AG08396 (cell line): ENCODE measurements around the gene RNF13.
A peak's percentile ranks its signal among the peaks of the same experiment; 100 is the strongest.

ENCODE experiments used
- DNase-seq: peaks from one replicate; pipeline ENCODE4 v3.0.0; 2012; ENCODE audit warnings: low spot score, mixed read lengths

The RNF13 gene, protein sequence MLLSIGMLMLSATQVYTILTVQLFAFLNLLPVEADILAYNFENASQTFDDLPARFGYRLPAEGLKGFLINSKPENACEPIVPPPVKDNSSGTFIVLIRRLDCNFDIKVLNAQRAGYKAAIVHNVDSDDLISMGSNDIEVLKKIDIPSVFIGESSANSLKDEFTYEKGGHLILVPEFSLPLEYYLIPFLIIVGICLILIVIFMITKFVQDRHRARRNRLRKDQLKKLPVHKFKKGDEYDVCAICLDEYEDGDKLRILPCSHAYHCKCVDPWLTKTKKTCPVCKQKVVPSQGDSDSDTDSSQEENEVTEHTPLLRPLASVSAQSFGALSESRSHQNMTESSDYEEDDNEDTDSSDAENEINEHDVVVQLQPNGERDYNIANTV

DNA sequence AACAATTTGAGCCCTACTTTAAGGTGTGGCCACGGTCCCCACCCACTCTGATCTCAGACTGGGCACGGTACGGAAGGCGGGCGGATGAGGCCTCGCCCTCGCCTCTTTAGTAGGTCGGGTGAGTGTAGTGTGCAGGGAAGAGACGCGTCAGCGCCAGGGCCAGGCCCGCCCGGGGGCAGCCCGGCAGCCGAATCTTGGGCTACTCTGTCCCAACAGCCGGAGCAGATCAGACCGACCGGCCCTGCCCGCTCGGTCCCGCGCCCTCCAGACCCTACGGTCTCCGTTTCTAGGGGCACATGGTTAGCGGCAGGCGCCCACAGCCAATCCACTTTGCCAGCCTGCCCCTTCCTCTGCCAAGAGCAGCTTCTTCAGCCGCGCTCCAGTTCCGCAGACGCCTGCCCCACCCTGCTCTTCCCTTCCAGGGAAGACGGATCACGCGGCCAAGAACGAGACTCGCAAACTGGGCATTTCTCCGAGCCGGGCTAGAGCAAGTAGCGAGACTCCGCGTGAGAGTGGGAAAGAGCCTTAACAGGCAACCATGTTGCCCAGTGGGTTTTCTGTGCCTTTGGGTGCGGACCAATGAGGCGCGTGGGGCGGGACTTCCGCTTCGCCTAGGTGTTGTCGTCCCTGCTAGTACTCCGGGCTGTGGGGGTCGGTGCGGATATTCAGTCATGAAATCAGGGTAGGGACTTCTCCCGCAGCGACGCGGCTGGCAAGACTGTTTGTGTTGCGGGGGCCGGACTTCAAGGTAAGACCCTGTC lies at the start of gene RNF13:
Gene RNF13, plus strand, starts transcription at position 610 of the 761 bp plus-strand sequence. CDS start 32,812 bp downstream, outside the sequence.
- DNase-seq = peak; percentile 92

DNA sequence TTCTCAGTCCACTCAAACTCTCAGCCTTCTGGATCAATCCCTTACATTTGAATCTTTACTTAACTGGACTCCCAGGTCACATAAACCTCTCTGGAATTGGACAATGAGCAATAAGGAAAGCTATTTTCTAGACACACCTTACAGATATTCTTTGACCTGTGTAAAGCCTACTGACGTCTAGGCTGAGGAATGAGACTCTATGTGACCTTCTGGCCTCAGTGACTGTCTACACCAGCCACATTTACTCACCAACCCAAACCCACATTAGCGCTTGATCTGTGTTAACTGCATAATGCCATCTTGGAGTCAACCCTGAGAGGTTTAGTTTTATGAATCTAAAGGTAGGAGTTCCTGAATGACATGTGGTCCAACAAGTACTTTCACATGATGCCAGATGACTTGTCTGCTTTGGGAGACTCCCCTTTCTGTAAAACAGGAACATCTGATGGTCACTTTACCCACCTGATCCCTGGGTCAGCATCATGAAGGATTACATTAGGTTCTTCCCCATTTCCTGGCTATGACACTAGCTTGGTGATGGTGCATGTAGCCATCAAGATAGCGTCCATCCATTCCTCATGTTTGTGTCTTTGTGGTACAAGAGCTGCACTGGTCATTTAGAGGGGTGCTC lies 49.3 kb upstream of the RNF13 start:
- no peak for DNase-seq

DNA sequence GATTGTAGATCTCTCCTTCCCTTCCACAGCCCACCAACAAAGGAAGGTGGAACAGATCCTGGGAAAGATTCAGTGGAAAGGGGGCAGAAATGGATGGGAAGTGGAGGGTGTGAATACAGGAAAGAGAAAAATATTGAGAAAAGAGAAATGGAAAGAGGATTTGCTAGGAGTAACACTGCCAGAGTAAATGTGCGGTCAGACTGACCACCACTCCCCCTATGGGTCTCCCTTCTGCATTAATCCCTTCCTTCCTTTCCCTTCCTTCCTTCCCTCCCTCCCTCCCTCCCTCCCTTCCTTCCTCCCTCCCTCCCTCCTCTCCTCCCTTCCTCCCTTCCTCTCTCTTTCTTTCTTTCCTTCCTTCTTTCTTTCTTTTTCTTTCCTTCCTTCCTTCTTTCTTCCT lies 48.7 kb upstream of the RNF13 start:
- no peak for DNase-seq

DNA sequence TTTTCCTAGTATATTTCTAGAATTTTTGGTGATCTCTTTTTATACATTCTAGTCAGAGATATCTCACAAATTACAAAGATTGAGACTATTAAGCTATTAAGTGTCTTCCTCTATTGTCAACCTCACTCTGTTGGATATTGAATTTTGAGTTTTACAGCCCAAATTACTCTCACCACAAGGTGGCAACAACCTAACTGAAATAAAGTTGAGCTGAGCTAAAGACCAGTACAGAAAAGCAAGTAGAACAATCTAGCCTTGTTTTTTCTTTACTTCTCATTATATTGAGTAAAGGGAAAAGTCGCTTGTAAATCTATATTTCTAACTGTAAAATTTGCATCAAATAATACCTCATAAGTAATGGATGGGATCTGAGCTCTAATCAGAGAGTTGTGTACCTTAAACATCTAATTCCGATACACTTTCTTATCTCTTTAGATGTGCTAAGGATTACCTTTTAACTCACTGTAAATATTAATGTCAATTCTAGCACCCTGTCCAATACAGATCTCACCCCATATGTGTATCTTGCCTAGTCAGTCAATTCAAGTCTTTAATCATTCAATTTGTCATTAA lies 47.2 kb upstream of the RNF13 start:
- DNase-seq = peak; percentile 37

DNA sequence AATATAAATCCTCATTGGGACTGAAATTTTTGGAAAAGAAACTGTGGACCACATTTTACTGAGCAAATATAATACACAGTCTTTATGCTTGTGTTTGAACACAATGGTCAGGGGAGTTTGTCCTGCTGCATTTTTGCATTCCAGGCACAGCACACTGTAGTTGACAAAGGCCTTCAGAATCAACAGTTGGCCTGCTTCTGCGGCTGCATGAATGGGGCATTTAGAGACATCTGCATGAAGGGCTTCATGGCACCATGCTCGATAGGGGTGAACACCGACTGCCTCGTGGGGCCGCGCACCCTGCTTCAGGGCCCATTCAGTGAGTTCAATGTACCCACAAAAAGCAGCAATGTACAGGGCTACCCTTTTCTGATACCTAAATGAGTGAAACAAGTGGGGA lies 45.3 kb upstream of the RNF13 start:
- no peak for DNase-seq

DNA sequence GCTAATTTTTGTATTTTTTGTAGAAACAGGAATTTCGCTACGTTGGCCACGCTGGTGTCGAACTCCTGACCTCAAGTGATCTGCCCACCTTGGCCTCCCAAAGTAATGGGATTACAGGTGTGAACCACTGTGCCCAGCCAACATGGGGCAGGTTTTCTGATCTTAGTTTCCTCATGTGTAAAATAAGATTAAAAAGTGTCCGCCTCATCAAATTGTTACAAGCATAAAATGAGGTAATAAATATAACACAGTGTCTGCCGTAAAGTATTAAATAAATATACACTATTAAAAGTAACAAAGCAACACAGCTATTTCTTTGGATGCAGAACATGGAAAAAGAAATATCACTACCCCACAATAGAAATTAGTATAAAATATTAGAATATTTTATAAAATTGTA lies 44.3 kb upstream of the RNF13 start:
- DNase-seq = no peak

DNA sequence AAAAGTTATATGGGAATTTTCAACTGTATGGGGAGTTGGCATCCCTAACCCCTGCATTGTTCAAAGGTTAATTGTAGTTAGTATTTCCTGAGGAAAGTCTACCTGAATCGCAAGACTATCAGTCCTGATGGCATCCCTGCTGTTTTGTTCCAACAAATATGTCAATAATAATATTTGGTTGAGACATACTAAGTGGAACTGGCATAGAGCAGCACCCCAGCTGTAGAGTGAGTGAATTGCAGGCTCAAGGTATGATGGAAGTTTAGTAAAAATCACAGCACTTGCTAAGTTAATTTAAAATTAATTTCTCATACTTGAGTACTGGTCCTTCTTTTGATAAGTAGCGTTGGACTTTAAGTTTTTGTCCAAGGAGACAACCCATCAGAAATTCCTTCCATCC lies 42.8 kb upstream of the RNF13 start:
- no peak for DNase-seq

DNA sequence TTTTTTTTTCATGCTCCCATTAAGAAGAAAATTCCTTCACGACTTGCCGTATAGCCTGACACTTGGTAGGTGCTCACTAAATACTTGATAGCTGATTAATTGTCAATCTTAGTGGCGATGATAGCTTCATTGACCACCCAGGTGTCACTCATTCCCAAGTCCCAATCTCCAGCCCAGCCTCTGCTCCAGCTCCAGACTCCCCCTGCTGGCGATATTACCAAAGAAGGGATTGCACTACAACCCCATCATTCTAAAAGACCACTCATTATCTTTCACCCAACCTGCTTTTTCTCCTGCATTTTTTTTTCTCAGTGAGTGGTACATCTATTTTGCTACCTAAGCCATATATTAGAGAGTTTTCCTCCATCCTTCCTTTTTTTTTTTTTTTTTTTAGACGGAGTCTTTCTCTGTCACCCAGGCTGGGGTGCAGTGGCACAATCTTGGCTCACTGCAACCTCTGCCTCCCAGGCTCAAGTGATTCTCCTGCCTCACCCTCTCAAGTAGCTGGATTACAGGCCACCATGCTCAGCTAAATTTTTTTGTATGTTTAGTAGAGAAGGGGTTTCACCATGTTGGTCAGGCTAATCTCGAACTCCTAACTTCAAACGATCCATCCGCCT lies 41.3 kb upstream of the RNF13 start:
- peak; percentile 43 for DNase-seq

DNA sequence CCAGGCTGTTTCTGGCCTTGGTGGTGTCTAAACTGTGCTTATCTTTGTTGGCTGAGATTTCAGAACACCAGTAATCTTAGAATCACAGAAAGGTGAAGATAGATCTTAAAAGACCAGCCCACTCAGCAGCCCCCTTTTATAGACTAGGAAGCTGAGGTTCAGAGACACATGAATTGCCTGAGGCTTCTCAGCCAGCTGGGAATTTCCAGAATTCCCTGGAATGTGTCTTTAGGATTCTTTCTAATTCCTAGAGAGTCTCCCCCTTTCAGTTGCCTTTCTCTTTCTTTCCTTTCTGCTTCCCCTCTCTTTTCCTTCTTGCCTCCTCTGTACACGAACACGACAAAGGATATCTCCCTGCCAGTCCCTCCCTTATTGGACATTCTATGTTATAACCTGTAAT lies 40.2 kb upstream of the RNF13 start:
- no peak for DNase-seq

DNA sequence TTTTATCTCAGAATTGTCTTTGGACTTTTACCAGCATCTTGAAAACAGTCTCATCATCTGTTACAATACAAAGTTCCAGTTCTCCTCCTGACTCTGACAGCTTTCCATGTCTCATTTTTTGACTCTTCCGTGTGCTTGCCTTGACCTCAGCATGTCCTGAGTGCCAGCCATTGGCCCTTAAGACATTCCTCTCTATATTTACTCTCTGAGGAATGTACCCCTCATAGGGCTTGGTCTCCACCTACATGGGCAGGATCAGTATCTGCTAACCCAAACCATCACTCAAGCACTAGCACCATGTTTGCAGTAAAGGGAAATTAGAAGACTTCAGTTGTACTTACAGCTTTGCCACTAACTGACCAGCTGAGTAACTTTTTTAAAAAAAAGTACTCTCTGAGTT lies 36.8 kb upstream of the RNF13 start:
- DNase-seq = no peak

DNA sequence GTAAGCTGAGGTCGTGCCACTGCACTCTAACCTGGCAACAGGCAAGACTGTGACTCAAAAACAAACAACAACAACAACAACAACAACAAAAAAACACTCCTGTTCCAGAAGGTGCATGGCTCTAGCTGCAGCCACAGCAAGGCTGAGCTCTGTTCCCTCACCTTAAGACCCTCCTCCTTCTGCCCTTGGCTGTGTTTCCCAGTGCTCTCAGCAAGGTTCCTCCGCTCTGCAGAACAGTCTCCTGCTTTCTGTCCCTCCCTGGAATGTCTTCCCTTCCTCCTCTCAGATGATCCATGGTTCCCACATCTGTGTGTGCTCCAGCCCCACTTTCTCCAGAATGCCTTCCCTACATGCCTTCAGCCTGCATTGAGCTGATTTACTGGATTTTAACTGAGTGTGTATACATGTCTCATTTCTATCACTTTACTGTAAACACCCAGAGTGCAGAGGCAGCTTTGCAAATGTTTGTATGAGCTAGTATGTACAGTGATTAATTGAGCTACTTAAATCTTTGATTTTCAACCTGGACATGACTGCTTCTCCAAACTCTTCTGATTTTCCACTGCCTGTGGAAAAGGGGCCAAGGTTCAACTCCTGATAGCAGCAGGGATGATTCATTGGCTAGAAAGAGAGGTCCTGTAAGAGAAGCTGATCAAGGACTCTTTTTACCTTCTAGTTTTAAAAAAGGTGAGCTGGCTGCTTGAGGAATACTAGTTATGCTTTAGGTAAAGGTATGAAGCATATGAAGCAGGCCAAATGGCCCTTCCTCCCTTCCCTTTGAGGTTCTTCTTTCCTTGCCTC lies 35.4 kb upstream of the RNF13 start:
- DNase-seq = no peak

DNA sequence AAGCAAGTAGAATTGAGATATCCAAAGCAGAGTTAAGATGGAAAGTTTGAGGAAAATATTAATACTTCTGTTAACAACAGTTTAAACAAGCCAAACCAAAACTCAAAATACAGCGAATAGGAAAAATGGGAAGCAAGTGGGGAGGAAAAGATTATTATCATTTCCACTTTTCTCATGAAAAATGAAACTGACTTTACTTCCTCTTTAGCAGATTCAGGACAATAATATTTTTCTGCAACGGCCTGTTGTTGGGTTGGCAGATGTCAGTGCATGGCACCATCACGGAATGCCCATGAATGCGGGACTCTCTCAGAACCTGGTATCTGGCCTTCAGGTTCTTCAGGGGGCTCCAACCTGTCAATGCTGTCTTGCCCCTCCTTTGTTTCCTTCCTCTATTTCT lies 31.8 kb upstream of the RNF13 start:
- no peak for DNase-seq

DNA sequence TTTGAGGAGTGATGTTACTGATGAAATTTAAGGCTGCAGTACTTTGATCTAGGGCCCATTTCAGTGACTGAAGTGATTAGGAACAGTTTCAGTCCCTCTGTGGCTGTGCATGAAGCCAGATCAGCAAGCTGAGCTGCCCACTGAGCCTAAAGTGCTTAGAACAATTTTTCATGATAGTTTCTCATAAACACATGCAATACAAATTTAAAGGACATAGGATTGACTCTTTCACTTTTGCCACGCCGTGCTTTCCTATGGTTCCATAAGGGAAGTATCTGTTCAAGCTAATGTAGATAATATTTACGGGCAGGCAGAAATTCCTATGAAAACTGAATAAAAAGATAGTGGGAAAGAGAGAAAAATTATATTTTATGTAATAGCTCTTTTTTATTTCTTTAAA lies 31.3 kb upstream of the RNF13 start:
- no peak for DNase-seq

DNA sequence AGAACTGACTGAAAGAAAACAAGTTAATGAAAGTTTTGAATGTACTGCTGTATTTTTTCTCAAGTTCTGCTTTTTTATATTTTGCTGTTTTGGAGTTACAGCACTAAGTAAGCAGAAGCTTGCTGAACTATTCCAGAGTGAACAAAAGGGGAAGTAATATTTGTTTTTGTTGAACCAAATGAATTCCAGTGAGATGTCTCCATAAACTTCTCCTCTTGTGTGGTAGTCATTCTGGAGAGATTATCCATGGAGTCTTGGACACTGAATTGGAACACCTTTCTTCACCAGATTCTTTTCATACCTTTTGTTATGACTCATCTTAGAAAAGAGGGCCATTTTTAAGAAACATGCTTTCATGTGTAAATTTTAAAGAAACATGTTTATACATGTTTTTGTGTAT lies 29.4 kb upstream of the RNF13 start:
- peak; percentile 54 for DNase-seq

DNA sequence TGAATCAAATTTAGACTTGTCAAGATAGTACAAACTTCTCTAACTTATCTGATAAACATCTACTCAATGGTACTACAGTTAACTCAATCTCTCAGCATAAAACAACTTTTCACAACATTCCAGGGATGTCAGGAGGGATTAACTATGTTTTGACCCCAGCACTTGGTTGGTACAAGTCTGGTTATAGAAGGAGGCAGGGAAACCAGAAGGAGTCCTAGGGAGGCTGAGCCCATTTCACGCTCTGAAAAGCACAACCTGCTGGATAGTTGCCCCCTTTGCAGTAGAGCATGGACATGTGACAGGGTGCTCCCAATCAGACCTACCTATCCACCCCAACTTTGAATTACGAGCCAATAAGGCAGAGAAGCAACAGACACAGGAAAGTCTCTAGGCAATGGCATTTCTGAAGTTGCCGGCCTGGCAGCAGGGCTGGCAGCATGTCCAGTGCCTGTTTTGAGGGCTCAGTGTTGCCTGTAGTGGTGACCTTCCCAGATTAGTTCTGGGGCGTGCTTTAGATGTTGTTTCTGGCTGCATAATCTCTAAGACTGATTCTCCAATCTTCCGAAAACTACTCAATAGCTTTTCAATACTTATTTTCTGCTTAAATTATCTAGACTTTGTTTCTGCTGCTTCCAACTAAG lies 28.8 kb upstream of the RNF13 start:
- peak; percentile 31 for DNase-seq

DNA sequence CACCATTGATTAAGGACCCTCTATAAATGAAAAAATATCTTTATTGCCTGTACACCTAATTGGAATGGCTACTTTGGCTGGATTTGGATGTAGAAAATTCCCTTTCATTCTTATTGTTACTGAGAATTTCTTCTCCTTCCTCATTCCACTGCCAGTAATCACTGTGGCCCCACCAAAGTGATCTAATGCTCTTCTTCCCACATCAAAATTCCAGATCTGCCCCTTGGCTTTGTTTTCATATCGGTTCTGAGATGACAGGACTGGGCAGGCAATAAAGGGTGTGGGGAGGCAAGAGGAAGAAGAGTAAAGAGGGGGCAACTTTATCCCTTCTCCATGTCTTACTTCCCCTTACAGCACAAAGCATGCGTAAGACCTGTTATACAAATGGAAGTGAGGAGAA lies 22.7 kb upstream of the RNF13 start:
- peak; percentile 19 for DNase-seq

DNA sequence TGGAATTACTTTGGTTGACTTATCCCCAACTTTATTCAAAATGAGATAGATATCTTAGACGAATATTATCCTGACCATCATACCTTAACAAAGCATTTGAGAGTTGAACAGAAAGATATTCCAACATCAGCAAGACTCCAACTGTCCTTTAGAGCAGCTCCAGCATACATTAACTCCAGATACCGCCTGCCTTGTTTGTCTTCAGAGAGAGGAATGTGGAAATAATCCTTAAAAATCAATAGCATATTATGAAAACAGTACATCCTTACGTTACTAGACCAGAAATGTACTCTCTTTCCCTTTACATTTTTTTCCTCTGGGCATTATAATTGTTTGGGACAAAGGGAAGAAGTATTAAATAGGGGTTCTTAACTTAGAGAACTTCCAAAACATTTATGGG lies 22.3 kb upstream of the RNF13 start:
- DNase-seq = no peak

DNA sequence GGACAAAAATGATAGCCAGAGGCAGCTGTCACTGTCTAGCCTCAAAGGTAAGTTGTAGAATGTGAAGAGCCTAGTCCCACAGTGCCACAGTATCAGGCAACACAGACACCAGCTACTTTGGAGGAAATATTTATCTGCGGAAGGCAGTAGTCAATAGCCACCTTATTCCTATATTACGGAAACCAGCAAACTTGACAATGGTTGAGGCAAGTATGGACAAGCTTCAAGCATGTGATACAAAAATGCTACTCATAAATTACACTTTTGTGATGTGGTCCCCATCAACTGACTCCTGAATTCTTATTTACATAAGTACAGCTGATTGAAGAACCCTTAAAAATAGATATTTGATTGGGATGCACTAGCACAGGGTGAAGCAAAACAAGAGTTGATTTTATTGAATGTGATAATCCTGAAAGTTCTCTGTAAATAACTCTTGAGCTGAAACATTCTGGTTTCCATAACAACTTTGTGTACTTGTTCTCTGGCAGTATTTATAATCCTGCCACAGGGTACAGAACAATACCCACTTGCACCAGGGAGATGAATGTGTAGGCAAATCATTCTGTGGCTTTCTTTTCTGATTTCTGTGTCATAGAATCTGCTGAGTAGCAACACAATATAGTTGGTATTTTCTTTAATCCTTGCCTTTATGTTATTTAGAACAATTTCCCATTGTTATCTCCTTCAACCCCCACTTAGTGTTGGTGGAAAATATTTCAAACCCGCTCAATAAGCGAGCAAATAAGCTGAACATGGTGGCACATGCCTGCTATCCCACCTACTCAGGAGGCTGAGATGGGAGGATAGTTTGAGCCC lies 20.4 kb upstream of the RNF13 start, which contains the start of gene ANKUB1:
Gene ANKUB1, minus strand, starts transcription at position 103 of the 819 bp plus-strand sequence. CDS start 188 bp downstream, outside the sequence.
- no peak for DNase-seq

DNA sequence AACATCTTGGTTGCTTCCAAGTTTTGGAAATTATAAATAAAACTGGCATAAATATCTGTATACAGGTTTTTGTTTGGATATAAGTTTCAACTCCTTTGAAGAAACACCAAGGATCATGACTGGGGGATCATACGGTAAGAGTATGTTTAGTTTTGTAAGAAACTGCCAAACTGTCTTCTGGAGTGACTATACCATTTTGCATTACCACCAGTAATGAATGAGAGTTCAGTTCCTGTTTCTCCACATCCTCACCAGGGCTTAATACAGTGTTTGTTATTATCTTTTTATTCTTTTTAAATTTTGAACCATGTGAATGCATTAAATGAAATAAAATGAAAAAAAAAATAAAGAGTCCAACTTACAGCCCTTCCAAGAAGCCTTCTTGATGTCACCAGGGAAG lies 17.0 kb upstream of the RNF13 start:
- DNase-seq = no peak

DNA sequence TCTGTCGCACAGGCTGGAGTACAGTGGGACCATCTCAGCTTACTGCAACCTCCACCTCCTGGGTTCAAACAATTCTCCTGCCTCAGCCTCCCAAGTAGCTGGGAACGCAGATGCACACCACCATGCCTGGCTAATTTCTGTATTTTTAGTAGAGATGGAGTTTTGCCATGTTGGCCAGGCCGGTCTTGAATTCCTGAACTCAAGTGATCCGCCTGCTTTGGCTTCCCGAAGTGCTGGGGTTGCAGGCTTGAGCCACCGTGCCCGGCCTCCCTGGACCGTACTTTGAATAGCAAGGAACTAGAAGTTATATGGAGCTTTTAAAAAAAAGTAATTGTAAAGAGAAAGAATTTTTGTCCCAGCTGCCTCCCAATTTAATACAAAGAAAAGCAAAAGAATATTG lies 12.3 kb upstream of the RNF13 start:
- no peak for DNase-seq
